GM13976 (cell line): ENCODE data around the gene POLR3K.

Source experiments
- DNase-seq: peaks from one replicate; pipeline ENCODE4 v3.0.0; 2012; ENCODE audit warnings: low spot score
- in situ Hi-C: fragments of 300-500 bp; cut with MboI; formaldehyde crosslinking; loops from one replicate; pipeline ENCODE4 v1.12.0; 2022; ENCODE audit warnings: low sequenced_read_pairs, mixed read lengths, inconsistent platforms; ENCODE audit not compliant: unreplicated experiment
- TF ChIP-seq, protein P1 (sequence below): IDR thresholded peaks from 2 replicates; pipeline ENCODE4 v1.5.1; 2012; ENCODE audit warnings: borderline replicate concordance, mild to moderate bottlenecking; ENCODE audit not compliant: insufficient read depth; ENCODE audit errors: extremely low read depth, missing control alignments, control extremely low read depth

Gene POLR3K

DNA sequence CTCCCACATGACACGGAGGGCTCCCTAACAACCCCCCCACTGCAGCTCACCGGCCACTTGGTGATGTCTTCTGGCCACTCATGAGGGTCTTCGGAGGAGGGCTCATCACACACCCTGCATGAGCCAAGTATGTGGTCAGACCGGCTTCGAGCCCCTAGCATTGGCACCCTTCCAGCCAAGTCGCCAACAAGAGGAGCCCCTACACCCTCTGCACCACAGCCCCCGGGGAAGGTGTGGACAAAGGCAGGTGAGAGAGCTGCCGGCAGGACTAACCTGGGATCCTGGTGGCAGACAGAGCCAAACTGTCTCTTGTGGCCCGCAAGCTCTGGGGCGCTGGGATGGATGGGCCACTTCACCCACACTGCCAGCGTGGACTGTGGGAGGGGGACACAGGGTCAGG is 6.8 kb upstream of the POLR3K start:
- no peak for DNase-seq
- in situ Hi-C loops = no loop called here
- TF ChIP-seq, protein P1, sequence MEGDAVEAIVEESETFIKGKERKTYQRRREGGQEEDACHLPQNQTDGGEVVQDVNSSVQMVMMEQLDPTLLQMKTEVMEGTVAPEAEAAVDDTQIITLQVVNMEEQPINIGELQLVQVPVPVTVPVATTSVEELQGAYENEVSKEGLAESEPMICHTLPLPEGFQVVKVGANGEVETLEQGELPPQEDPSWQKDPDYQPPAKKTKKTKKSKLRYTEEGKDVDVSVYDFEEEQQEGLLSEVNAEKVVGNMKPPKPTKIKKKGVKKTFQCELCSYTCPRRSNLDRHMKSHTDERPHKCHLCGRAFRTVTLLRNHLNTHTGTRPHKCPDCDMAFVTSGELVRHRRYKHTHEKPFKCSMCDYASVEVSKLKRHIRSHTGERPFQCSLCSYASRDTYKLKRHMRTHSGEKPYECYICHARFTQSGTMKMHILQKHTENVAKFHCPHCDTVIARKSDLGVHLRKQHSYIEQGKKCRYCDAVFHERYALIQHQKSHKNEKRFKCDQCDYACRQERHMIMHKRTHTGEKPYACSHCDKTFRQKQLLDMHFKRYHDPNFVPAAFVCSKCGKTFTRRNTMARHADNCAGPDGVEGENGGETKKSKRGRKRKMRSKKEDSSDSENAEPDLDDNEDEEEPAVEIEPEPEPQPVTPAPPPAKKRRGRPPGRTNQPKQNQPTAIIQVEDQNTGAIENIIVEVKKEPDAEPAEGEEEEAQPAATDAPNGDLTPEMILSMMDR = no peak

- no peak for DNase-seq
- TF ChIP-seq, protein P1 = no peak
- in situ Hi-C loops = no loop called here
Measured at GRCh38 chr16:59440-60059, 6.1 kb upstream of the POLR3K start.

GRCh38 chr16:58491-59439 is 5.4 kb upstream of the POLR3K start:
- TF ChIP-seq, protein P1 = no peak
- in situ Hi-C loops = no loop called here
- DNase-seq = no peak

- no peak for DNase-seq
- in situ Hi-C loops = no loop called here
- TF ChIP-seq, protein P1 = no peak
Measured at GRCh38 chr16:57711-58110, 4.3 kb upstream of the POLR3K start.

GRCh38 chr16:56231-56927 is 3.0 kb upstream of the POLR3K start:
- DNase-seq = no peak
- in situ Hi-C loops = no loop called here
- TF ChIP-seq, protein P1 = no peak

DNA sequence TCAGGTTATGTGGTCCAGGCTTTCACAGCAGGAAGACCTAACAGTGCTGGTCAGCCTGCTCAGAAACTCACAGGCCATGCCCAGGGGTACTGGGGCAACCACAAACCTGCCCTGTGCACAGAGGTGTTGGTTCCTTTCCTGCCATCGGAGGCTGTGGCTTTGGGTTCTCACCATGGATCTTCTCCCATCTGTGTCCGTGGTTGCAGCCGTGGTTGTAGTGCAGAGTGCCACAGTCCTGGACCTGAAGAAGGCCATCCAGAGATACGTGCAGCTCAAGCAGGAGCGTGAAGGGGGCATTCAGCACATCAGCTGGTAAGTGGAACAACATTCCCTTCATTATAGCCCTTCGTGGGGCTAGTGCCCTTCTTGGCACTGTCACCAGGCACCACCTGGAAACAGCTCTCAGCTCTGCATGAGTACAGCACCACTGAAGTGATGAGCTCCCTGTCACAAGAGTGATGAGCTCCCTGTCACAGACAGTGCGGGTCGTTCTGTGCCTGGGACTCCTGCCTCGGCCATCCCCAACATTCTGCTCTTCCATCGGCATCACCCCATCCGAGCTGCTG is 2.2 kb upstream of the POLR3K start:
- in situ Hi-C loops = no loop called here
- no peak for DNase-seq
- TF ChIP-seq, protein P1 = no peak
